IPS DF 19.7 (cell line): ENCODE measurements around the gene CACNA1H.
"Not testable (repeated sequence)": the region's sequence is repeated elsewhere in the genome, so short reads cannot be mapped to it uniquely, and the experiment has no call there.

Experiments used
- DNase-seq: peaks from one replicate; pipeline ENCODE4 v3.0.0-alpha.2; 2013; ENCODE audit warnings: low read depth, low spot score

The CACNA1H gene

DNA sequence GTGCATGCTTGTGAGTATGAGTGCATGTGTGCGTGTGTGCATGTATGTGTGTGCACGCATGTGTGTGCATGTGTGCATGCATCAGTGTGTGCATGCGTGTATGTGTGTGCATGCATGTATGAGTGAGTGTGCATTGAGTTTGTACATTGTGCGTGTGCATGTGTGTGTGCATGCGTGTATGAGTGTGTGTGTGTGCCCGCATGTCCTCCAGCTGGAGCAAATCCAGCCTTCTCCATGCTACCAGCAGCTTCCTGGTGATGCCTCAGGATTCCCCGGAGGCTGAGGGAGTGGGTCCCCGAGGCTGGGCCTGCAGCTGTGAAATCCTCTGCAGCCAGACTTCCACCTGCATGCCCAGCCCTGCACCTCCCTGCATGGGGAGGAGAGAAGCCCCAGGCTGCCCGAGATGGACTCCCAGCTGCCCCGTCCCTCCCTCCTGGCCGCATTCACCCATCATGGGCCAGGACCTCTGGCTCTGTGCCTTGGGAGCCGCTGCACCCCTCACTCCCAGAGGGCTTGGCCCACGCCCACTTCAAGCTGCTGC is 112.3 kb downstream of the CACNA1H start:
- no peak for DNase-seq

DNA sequence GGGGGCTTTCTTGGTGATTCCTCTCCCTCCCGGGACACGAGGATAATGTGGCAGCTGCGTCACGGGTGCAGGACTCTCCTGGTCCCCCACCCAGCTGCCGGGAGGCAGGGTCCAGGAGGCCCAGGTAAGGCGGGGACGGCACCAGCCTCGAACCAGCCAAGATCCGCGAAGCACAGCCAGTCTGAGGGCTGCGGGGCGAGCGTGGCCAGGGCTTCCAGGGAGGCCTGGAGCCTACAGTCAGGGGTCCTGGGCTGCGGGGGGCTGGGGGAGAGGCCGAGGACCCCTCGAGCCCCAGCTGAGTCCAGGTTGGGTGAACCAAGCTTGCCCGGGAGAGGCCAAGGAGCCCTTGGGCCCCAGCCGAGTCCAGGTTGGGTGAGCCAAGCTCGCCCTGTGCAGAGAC is 112.9 kb downstream of the CACNA1H start:
- no peak for DNase-seq

DNA sequence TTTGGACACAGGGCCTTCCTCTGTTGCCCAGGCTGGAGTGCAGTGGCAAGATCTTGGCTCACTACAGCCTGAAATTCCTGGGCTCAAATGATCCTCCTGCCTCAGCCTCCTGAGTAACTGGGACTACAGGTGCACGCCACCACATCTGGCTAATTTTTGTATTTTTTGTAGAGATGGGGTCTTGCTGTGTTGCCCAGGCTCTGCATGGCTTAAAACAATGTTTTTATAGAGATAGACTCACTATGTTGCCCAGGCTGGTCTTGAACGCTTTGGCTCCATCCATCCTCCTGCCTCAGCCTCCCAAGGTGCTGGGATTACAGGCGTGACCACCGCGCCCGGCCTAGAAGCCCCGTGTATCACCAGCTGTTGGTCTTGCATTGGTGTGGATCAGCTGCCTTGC is 116.5 kb downstream of the CACNA1H start:
- not testable (repeated sequence) for DNase-seq

DNA sequence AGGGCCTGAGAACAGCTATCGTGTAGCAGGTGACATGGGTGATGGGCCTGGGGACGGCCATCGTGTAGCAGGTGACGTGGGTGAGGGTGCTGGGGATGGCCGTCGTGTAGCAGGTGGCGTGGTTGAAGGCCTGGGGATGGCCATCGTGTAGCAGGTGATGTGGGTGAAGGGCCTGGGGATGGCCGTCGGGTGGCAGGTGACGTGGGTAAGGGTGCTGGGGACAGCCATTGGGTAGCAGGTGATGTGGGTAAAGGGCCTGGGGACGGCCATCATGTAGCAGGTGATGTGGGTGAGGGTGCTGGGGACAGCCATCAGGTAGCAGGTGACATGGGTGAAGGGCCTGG is 118.4 kb downstream of the CACNA1H start:
- no peak for DNase-seq
